Stimulated activated CD4-positive, alpha-beta T cell treated with anti-CD3 and anti-CD28 coated beads, Interleukin-15, amount 100 ng/mL, for 48 hours (primary cell): ENCODE measurements around the gene FARP1.

ENCODE experiments used
- DNase-seq, 2 donors: peaks; one replicate each; pipeline ENCODE4 v3.0.0-alpha.2; 2020; ENCODE audit warnings: low read depth in 2 of 2

The FARP1 gene

GRCh38 chr13:98500963-98501421 is 358.1 kb downstream of the FARP1 start:
- DNase-seq, result no peak

DNA sequence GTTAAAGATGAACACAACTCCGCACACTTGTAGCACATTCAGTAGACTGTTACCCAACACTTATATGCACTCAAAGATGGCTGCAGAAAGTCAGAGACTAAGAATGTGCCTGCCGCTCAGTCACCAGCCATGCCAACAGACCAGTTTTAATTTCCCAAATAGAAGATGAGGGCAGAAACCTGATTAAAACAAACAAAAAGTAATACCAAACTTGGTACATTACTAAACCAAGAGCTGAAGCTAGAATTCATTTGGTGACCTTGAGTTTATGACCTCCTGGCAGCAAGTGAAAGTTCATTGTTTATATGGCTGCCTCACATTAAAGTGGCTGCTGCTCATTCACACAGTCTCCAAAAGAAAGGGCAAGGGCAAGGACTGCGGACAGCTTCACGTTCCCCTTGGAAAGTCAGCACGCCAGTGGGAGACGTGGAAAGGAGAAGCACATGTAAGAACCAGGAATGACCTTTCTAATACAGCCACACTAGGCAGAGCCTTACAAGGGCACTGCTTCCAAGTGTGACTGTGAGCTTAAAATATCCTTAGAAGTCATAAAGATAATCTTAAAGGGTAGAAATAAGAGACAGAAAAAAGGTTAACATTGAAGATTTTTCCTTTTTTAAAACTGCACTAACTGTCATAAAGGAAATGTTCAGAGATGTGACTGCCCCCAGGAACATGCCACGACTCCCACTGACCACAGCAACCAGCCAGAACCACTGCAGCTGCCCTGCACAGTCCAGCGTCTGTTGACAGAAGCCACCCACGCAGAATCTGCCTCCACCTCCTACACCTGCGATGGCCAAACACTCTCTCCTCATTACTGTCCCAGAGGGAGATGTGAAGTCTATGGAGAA is 360.5 kb downstream of the FARP1 start:
- no peak for DNase-seq

DNA sequence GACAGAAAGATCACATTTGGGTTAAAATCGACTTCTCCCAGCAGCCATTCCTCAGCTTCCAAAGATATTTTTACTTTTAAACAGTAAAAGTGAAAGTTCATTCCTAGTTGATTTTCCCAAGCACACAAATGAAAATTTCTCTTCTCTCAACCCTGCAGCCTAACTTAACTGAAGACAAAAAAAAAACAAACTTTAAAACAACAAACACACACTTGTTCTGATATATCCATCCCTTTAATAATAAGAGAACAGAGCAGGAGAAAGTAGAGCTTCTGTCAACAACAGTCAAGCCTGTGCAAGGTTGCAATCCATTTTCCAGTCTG is 361.1 kb downstream of the FARP1 start:
- DNase-seq, result no peak

- no peak for DNase-seq
These were observed 361.6 kb downstream of the FARP1 start for GRCh38 chr13:98504371-98504963.
